A549 (cell line): ENCODE measurements around the gene PAXX.

Source experiments
- CTCF ChIP-seq: fragments of >200 bp; sonication (Bioruptor Twin); formaldehyde crosslinking; IDR thresholded peaks from 3 replicates; pipeline ENCODE4 v1.5.1; 2016
- ESRRA ChIP-seq: fragments of 150-350 bp; IDR thresholded peaks from 2 replicates; pipeline ENCODE4 v1.6.1; 2014; ENCODE audit warnings: mild to moderate bottlenecking, low read length, borderline replicate concordance
- MYC ChIP-seq: IDR thresholded peaks from 2 replicates; pipeline ENCODE4 v1.6.1; 2012; ENCODE audit warnings: mild to moderate bottlenecking, inconsistent platforms, low read length, improper control_type of control experiment, borderline replicate concordance

GRCh38 chr9:137026384-137026783 lies 34.2 kb downstream of the PAXX start:
- TF ChIP-seq ESRRA (no peak), MYC (no peak), CTCF (no peak)
